Measurements from ENCODE around the gene RTF1.

DNA sequence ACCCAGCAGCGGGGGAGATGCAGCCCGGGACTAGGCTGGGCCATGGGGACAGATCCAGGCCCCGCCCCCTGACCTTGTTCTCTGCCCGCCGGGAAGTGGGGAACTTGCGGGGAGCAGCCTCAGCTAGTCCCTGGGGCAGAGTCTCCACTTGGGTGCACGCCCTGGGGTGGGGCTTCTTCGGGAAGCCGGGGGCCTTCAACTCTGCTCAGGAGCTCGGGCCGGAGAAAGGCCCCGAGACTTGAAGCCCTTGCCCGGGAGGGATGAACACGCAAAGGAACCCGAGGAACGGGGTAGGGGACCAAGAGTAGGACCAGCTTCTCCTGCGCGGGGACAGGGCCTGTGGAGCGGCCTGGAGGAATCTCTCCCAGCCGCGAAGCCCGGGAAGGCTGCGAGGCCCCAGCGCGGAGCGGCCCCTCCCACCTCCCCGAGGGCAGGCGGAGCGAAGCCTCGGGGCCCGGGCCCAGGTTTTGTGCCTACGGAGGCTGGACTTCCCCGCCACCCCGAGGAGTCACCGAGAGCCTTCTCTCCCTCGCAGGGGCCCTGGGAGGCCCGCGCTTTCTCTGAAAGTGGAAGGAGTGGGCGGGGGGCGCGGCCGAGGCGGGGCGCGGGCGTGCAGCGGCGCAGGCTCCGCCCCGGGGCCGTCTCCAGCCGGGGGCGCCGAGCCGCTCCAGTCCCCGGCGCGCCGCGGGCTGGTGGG is 76.5 kb downstream of the RTF1 start, which contains the start of gene ITPKA:
- TF ChIP-seq, protein P1, sequence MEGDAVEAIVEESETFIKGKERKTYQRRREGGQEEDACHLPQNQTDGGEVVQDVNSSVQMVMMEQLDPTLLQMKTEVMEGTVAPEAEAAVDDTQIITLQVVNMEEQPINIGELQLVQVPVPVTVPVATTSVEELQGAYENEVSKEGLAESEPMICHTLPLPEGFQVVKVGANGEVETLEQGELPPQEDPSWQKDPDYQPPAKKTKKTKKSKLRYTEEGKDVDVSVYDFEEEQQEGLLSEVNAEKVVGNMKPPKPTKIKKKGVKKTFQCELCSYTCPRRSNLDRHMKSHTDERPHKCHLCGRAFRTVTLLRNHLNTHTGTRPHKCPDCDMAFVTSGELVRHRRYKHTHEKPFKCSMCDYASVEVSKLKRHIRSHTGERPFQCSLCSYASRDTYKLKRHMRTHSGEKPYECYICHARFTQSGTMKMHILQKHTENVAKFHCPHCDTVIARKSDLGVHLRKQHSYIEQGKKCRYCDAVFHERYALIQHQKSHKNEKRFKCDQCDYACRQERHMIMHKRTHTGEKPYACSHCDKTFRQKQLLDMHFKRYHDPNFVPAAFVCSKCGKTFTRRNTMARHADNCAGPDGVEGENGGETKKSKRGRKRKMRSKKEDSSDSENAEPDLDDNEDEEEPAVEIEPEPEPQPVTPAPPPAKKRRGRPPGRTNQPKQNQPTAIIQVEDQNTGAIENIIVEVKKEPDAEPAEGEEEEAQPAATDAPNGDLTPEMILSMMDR (optimal IDR thresholded peaks at IDR 0.05 in 1 of 3, IDR thresholded peaks at IDR 0.05 in 1 of 3, conservative IDR thresholded peaks at IDR 0.05 in 1 of 3; ENCODE audit: extremely low read depth in 1 of 3, insufficient read depth in 2 of 3, low read length in 3 of 3), result no peak
- TF ChIP-seq EZH2 (IDR thresholded peaks at IDR 0.05; ENCODE audit: low read length), result no peak

Data from keratinocyte (primary cell).